ENCODE results near the gene THAP2.

Gene THAP2

DNA sequence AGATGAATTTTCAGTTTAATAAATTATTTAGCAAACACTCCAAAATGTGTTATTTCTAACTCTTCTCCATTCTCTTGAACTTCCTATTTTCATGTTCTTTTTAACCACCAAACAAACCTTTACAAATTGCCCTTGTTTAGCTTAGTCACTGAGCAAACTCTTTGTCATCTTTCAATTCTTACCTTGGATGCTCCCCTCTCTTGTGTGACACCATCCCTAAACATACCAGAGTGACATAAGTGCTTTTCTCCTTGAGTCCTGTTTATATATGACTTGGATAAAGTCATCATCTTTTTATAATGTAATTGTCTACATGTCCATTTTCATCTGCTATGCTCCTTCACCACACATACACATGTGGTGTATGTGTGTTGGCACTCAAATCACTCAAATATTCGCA lies 18.4 kb downstream of the THAP2 start:
- no peak overlapping the region for H3K27ac ChIP-seq (replicated peaks)
- no peak for DNase-seq (ENCODE audit: low read depth in 1 of 2, low spot score in 1 of 2)
- no peaks in the 10 kb centered on the region for H3K27me3 ChIP-seq (ENCODE audit: insufficient read depth, poor library complexity, severe bottlenecking)
- H3K4me3 ChIP-seq (replicated peaks; ENCODE audit: insufficient read depth, low read length) = no peak overlapping the region
- TF ChIP-seq POLR2AphosphoS5 (IDR thresholded peaks at IDR 0.05; ENCODE audit: low read depth) (no peak), SPI1 (IDR thresholded peaks at IDR 0.05; ENCODE audit: borderline replicate concordance, low read depth) (no peak), GABPA (IDR thresholded peaks at IDR 0.05; ENCODE audit: low read depth) (no peak)
- TF ChIP-seq, protein P1, sequence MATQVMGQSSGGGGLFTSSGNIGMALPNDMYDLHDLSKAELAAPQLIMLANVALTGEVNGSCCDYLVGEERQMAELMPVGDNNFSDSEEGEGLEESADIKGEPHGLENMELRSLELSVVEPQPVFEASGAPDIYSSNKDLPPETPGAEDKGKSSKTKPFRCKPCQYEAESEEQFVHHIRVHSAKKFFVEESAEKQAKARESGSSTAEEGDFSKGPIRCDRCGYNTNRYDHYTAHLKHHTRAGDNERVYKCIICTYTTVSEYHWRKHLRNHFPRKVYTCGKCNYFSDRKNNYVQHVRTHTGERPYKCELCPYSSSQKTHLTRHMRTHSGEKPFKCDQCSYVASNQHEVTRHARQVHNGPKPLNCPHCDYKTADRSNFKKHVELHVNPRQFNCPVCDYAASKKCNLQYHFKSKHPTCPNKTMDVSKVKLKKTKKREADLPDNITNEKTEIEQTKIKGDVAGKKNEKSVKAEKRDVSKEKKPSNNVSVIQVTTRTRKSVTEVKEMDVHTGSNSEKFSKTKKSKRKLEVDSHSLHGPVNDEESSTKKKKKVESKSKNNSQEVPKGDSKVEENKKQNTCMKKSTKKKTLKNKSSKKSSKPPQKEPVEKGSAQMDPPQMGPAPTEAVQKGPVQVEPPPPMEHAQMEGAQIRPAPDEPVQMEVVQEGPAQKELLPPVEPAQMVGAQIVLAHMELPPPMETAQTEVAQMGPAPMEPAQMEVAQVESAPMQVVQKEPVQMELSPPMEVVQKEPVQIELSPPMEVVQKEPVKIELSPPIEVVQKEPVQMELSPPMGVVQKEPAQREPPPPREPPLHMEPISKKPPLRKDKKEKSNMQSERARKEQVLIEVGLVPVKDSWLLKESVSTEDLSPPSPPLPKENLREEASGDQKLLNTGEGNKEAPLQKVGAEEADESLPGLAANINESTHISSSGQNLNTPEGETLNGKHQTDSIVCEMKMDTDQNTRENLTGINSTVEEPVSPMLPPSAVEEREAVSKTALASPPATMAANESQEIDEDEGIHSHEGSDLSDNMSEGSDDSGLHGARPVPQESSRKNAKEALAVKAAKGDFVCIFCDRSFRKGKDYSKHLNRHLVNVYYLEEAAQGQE (IDR thresholded peaks at IDR 0.05; ENCODE audit: insufficient replicate concordance, low read depth) = no peak
- TF ChIP-seq, protein P2, sequence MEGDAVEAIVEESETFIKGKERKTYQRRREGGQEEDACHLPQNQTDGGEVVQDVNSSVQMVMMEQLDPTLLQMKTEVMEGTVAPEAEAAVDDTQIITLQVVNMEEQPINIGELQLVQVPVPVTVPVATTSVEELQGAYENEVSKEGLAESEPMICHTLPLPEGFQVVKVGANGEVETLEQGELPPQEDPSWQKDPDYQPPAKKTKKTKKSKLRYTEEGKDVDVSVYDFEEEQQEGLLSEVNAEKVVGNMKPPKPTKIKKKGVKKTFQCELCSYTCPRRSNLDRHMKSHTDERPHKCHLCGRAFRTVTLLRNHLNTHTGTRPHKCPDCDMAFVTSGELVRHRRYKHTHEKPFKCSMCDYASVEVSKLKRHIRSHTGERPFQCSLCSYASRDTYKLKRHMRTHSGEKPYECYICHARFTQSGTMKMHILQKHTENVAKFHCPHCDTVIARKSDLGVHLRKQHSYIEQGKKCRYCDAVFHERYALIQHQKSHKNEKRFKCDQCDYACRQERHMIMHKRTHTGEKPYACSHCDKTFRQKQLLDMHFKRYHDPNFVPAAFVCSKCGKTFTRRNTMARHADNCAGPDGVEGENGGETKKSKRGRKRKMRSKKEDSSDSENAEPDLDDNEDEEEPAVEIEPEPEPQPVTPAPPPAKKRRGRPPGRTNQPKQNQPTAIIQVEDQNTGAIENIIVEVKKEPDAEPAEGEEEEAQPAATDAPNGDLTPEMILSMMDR (IDR thresholded peaks at IDR 0.05; ENCODE audit: insufficient read depth, low read length) = no peak

DNA sequence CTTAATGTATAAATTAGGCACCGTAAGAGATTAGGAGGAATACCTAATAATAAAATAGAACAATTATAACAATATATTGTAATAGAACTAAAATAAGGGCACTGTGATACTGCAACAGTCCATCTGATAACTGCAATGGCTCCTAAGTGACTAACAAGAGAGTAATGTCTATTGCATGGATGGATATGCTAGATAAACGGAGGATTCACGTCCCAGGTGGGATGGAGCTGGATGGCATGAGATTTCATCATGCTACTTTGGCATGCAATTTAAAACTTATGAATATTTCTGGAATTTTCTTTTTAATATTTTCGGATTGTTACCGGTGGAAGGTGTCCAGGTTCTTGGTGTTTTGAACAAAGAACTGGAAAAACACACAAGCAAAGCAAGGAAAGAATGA lies 19.5 kb downstream of the THAP2 start:
- no peak overlapping the region for H3K4me3 ChIP-seq (replicated peaks; ENCODE audit: insufficient read depth, low read length)
- no peak overlapping the region for H3K27ac ChIP-seq (replicated peaks)
- no peaks in the 10 kb centered on the region for H3K27me3 ChIP-seq (ENCODE audit: insufficient read depth, poor library complexity, severe bottlenecking)
- no peak for TF ChIP-seq GABPA (IDR thresholded peaks at IDR 0.05; ENCODE audit: low read depth)
- TF ChIP-seq, protein P2 (IDR thresholded peaks at IDR 0.05; ENCODE audit: insufficient read depth, low read length) = no peak
- TF ChIP-seq, protein P1 (IDR thresholded peaks at IDR 0.05; ENCODE audit: insufficient replicate concordance, low read depth) = no peak
- no peak for TF ChIP-seq SPI1 (IDR thresholded peaks at IDR 0.05; ENCODE audit: borderline replicate concordance, low read depth)
- no peak for TF ChIP-seq POLR2AphosphoS5 (IDR thresholded peaks at IDR 0.05; ENCODE audit: low read depth)
- DNase-seq (ENCODE audit: low read depth in 1 of 2, low spot score in 1 of 2) = no peak

DNA sequence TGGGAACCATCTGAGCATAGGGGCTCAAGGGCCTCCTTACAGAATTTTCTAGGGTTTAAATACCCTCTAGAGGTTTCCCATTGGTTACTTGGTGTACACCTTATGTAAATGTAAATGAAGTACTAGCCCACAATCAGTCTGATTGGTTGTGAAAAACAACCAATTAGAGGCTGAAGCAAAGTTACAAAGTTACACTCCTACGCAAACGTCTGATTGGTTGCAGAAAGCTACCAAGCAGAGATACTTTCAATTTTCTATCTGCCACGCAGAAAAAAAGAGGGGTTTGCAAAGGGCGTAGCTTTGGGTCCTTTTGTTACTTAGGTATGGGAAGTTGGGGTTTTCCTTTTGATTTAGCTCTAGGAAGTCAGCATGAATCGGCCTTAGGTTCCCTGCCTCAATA lies 20.0 kb downstream of the THAP2 start:
- no peak overlapping the region for H3K4me3 ChIP-seq (replicated peaks; ENCODE audit: insufficient read depth, low read length)
- no peaks in the 10 kb centered on the region for H3K27me3 ChIP-seq (ENCODE audit: insufficient read depth, poor library complexity, severe bottlenecking)
- no peak overlapping the region for H3K27ac ChIP-seq (replicated peaks)
- no peak for DNase-seq (ENCODE audit: low read depth in 1 of 2, low spot score in 1 of 2)
- TF ChIP-seq POLR2AphosphoS5 (IDR thresholded peaks at IDR 0.05; ENCODE audit: low read depth) (no peak), GABPA (IDR thresholded peaks at IDR 0.05; ENCODE audit: low read depth) (no peak), SPI1 (IDR thresholded peaks at IDR 0.05; ENCODE audit: borderline replicate concordance, low read depth) (no peak)
- TF ChIP-seq, protein P2 (IDR thresholded peaks at IDR 0.05; ENCODE audit: insufficient read depth, low read length) = no peak
- TF ChIP-seq, protein P1 (IDR thresholded peaks at IDR 0.05; ENCODE audit: insufficient replicate concordance, low read depth) = no peak

All from HL-60 (cell line).